NCI-H146 treated with DMSO at 0.1 percent for 48 hours (cell line): ENCODE data around the gene BMERB1.
"Not testable (repeated sequence)": the region's sequence is repeated elsewhere in the genome, so short reads cannot be mapped to it uniquely, and the experiment has no call there.

Experiments used
- DNase-seq: peaks from one replicate; lab custom pipeline; 2025; ENCODE audit not compliant: unreplicated experiment; lab: John Stamatoyannopoulos, UW

The BMERB1 gene

GRCh38 chr16:15548482-15548891 lies 114.1 kb downstream of the BMERB1 start:
- DNase-seq, result peak; percentile 17

GRCh38 chr16:15552507-15552906 lies 118.1 kb downstream of the BMERB1 start:
- DNase-seq, result no peak

DNA sequence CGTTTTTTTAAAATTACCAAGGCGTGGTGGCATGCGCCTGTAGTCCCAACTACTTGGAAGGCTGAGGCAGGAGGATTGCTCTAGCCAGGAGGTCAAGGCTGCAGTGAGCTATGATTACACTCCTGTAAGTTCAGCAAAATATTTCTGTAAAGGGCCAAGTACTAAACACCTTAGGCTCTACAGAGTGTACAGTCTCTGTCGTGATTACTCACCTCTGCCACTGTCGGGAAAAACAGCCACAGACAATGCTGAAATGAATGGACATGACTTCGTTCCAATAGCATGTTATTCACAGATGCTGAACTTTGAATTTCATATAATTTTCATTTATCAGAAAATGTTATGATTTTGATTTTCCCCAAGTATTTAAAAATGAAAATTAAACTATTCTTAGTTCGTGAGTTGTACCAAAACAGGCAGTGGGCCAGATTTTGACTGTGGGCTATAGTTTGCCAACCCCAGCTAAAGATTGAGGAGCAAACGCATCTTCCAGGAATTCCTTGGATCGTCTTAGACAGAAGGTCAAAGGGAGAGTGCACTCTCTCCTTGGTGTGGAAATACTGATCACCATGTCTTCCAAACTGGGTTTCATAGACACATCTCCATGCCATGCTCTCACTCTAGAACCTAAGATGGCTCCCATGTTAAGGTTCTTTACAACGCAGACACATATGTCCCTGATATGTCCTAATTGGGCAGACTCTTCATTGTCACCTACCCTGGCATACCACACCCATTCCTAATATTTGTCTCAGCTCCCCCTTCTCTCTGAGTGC lies 119.1 kb downstream of the BMERB1 start:
- DNase-seq, result no peak

DNA sequence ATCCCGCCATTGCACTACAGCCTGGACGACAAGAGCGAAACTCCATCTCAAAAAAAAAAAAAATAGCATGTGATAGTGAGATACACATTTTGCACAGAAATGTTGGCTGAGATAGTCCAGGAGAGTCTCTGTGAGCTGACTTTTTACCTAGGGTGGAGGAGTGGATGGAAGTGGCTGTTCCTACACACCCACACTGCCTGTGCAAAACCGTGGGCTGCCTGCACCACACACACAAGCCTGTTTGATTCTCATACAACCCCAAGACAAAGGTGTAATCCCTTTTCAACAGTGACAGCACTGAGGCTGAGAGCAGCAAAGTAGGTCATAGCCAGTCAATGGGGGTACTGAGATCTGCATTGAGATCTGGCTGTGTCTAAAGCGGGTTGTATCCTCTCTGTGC lies 121.7 kb downstream of the BMERB1 start:
- DNase-seq, result no peak

- no peak for DNase-seq
These were observed 122.9 kb downstream of the BMERB1 start for GRCh38 chr16:15557258-15557657.

DNA sequence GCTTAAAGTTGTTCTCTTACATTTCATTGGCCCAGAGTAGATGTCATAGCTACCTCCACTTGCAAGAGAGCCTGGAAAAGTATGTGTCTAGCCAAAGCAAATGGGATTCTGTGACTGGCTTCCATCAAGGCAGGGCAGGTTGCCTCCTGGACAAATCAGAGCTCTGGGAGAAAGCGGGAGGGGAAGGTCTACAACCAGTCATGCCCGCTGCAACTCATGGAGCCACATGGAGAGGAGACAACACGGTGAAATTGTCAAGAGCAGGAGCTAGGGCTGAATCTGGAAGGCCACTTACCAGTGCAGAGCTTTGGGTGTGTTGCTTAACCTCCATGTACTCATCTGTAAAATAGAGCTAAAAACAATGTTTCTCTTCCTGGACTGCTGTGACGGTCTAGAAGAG lies 124.8 kb downstream of the BMERB1 start:
- DNase-seq, result no peak

GRCh38 chr16:15564604-15565339 lies 130.4 kb downstream of the BMERB1 start:
- no peak for DNase-seq

DNA sequence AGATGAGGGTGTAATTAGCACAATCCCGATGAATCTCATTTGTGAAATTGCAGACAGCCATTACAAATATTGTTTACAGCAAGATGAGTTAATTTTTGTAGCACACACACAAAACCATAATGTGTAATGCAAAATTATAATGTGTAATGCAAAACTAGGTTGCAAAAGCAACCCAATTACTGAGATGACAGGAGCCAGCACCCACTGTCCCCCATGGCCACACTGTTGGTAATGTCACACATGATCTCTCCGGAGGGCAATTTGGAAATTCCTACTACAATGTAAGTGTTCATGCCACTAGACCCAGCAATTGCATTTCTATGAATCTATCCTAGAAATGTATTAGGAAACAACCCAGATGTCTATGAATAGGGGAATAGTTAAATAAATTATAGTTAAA lies 131.7 kb downstream of the BMERB1 start:
- no peak for DNase-seq

DNA sequence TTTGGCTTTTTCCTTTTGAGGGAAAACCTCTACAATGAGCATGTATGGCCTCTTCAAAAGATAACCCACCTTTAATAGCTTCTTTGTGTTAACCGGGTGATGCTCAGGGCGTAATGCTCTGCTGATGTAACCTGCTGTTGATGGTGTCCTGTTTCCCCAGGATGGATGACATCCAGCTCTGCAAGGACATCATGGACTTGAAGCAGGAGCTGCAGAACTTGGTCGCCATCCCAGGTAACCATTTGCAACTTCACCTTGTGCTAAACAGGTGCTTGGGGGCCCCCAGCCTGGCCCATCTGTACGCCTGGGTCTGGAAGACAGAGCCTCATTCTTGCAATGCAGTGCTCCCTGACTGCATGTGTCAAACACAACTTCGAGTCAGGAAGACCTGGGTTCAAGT lies 133.4 kb downstream of the BMERB1 start:
- no peak for DNase-seq

DNA sequence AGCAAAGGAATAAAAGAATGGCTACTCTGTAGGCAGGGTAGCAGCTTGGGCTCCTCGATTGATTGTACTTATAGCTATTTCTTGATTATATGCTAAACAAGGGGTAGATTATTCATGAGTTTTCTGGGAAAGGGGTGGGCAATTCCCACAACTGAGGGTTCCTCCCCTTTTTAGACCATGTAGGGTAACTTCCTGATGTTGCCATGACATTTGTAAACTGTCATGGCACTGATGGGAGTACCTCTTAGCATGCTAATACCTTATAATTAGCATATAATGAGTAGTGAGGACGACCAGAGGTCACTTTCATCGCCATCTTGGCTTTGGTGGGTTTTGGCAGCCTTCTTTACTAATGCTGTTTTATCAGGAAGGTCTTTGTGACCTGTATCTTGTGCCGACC lies 136.3 kb downstream of the BMERB1 start:
- not testable (repeated sequence) for DNase-seq

- no peak for DNase-seq
These were observed 137.2 kb downstream of the BMERB1 start for GRCh38 chr16:15571557-15571956.

DNA sequence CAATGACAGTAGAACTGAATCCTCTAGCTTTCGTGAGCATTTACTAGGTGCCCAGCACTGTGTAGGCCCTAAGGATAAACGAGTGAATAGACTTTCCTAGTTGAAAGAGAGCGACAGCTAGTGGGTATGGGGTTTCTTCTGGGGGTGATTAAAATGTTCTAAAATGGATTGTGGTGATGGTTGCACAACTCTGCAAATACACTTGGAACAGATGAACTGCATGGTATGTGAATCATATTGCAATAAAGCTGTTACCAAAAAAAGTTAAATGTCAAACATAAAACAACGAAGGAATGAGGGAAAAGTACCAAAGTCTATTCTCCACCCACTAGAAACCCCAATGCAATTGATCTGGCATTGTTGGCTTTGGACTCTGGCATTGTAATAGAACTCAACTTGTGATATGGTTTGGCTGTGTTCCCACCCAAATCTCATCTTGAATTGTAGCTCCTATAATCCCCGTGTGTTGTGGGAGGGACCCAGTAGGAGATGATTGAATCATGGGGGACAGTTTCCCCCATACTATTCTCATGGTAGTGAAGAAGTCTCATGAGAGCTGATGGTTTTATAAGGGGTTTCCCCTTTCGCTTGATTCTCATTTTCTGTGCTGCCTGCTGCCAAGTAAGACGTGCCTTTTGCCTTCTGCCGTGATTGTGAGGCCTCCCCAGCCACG lies 138.1 kb downstream of the BMERB1 start:
- no peak for DNase-seq

GRCh38 chr16:15573274-15573895 lies 139.0 kb downstream of the BMERB1 start:
- DNase-seq, result no peak

DNA sequence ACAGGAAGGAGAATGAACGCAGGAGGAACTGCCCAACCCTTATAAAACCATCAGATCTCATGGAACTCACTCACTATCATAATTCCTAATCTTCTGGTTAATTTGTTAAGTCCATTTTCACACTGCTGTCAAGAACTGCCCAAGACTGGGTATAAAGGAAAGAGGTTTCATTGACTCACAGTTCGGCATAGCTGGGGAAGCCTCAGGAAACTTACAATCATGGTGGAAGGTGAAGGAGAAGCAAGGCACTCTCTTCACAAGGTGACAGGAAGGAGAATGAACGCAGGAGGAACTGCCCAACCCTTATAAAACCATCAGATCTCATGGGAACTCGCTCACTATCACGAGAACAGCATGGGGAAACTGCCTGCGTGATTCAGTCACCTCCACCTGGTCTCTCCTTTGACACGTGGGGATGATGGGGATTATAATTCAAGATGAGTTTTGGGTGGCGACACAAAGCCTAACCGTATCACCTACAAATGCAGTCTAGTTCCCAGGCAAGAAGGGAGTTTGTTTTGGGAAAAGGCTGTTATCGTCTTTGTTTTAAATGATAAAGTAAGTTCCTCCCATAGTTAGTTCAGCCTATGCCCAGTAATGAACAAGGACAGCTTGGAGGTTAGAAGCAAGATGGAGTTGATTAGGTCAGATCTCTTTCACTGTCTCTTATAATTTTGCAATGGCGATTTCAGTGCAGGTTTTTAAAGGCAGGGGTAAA lies 139.7 kb downstream of the BMERB1 start:
- not testable (repeated sequence) for DNase-seq

- DNase-seq, result no peak
These were observed 140.2 kb downstream of the BMERB1 start for GRCh38 chr16:15574614-15574948.

GRCh38 chr16:15575293-15576049 lies 141.1 kb downstream of the BMERB1 start:
- DNase-seq, result no peak

DNA sequence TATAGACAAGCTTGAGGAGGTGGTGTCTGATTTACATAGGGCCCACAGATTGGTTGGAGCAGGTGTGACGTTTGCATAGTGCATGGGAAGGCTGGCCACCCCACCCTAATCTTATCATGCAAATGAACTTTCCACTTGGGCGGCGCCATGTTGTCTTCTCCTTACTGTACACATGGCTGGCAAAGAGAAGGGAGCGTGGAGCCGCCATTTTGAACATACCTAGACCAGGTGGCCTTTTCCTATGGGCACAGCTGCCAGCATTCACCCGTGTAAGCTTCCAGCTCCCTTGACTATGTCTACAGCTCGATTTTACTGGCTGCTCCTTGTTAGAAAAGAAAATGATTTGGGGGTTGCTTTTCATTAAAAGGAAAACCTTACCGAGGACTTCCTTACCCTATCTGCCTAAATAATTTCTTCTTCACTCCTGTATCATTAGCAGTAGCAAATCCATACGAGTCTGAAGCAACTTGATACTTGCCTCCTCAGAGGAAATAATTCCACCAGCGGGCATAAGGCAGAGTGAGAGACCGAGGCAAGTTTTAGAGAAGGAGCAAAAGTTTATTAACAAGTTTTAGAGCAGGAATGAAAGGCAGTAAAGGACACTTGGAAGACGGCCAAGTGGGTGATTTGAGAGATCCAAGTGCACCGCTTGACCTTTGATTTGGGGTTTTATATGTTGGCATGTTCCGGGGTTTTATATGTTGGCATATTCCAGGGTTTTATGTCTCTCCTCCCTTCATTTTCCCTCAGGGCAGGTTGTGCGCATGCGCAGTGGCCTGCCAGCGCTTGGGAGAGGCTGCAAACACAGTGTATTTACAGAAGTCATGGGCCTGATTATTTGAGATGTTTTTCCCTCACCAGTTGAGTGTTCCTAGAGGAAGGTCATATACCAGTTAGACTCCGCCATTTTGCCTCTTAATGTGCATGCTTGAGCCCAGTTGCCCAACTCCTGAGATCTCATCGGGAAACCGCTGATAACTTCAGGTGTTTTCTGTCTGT lies 142.9 kb downstream of the BMERB1 start:
- DNase-seq, result peak; percentile 37

DNA sequence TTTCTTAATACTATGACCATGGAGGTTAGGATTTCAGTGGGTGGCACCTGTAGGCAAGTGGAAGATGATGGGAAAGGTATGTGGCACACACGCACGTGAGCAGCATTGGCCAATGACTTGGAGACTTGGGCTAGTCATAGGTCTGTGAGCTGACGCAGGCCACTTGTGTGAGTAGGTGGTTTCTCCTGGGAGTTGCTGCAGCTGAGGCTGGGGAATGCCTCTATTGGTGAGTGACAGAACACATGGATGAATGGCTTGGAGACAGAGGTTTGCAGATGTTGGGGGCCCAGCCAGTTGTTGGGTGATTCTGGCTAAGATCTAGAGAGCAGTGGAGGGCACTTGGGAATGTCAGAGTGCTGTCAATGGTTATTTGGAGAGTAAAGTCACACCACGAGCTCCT lies 144.4 kb downstream of the BMERB1 start:
- DNase-seq, result no peak
